Skeletal muscle tissue (tissue), 4 donors: ENCODE data around the gene DAPK2. TPM values are rescaled to one million over a fixed set of nuclear protein-coding genes. Genes with fewer than 3 reads are reported as not detected.

Source experiments
- H3K27ac ChIP-seq: one replicate; pipeline ENCODE4 v1.7.0; 2013; ENCODE audit warnings: mild to moderate bottlenecking, low read depth, low read length, inconsistent platforms
- H3K27me3 ChIP-seq, 3 donors: one replicate each; pipeline ENCODE4 v1.7.0; 2013; ENCODE audit warnings: low read length in 3 of 3; ENCODE audit not compliant: control insufficient read depth in 3 of 3, insufficient read depth in 3 of 3
- H3K36me3 ChIP-seq, 3 donors: one replicate each; pipeline ENCODE4 v1.7.0; 2013; ENCODE audit warnings: low read length in 3 of 3; ENCODE audit not compliant: control insufficient read depth in 3 of 3, insufficient read depth in 3 of 3
- H3K4me1 ChIP-seq, 3 donors: one replicate each; pipeline ENCODE4 v1.7.0; 2013; ENCODE audit warnings: low read length in 3 of 3, mild to moderate bottlenecking in 3 of 3; ENCODE audit not compliant: control insufficient read depth in 3 of 3, insufficient read depth in 3 of 3
- H3K4me3 ChIP-seq, 3 donors: one replicate each; pipeline ENCODE4 v1.7.0; 2013; ENCODE audit warnings: low read length in 3 of 3
- H3K9ac ChIP-seq, 3 donors: one replicate each; pipeline ENCODE4 v1.7.0; 2013; ENCODE audit warnings: low read length in 3 of 3, mild to moderate bottlenecking in 3 of 3, moderate library complexity in 2 of 3, low read depth in 1 of 3
- H3K9me3 ChIP-seq, 3 donors: one replicate each; pipeline ENCODE4 v1.7.0; 2013; ENCODE audit warnings: low read length in 3 of 3; ENCODE audit not compliant: control insufficient read depth in 3 of 3
- total RNA-seq: library from RNA; depleted of rRNA; stranded (reverse); fragments of >200 nt; gene quantifications from one replicate; pipeline ENCODE4 v1.2.3, GENCODE V29; 2014
- donor health status: Osteomylitis.

Gene DAPK2
- total RNA-seq, 1 donor from 2014 or later, result 2.6 TPM

- H3K9ac ChIP-seq, result peak overlapping the region in 1 of 3 donors; percentile 8
- no peaks in the 10 kb centered on the region for H3K27me3 ChIP-seq
- no peak overlapping the region for H3K4me3 ChIP-seq
- H3K4me1 ChIP-seq, result peaks cover 35 to 48% (median 36%) of the 10 kb centered on the region in 3 donors
- H3K9me3 ChIP-seq, result no peaks in the 10 kb centered on the region
- H3K36me3 ChIP-seq, result peaks cover 30 to 44% (median 36%) of the 10 kb centered on the region in 3 donors
- H3K27ac ChIP-seq, result no peak overlapping the region
Measured at GRCh38 chr15:63923993-63924950, 122.0 kb downstream of the DAPK2 start.

- Histone ChIP-seq H3K36me3 (peaks cover 28 to 44% (median 38%) of the 10 kb centered on the region in 3 donors), H3K9me3 (no peaks in the 10 kb centered on the region), H3K27ac (no peak overlapping the region), H3K4me3 (no peak overlapping the region), H3K27me3 (no peaks in the 10 kb centered on the region), H3K4me1 (peaks cover 36 to 51% (median 38%) of the 10 kb centered on the region in 3 donors), H3K9ac (peak overlapping the region in 1 of 3 donors; percentile 40)
Measured at GRCh38 chr15:63922916-63923315, 123.4 kb downstream of the DAPK2 start.

GRCh38 chr15:63922261-63922904 lies 123.9 kb downstream of the DAPK2 start:
- Histone ChIP-seq H3K9ac (no peak overlapping the region), H3K27ac (no peak overlapping the region), H3K9me3 (no peaks in the 10 kb centered on the region), H3K27me3 (no peaks in the 10 kb centered on the region), H3K4me3 (no peak overlapping the region), H3K36me3 (peaks cover 28 to 44% (median 38%) of the 10 kb centered on the region in 3 donors), H3K4me1 (peaks cover 41 to 53% (median 42%) of the 10 kb centered on the region in 3 donors)

GRCh38 chr15:63920504-63921175 lies 125.6 kb downstream of the DAPK2 start:
- Histone ChIP-seq H3K4me3 (peak overlapping the region in 1 of 3 donors; percentile 9), H3K9ac (no peak overlapping the region), H3K9me3 (no peaks in the 10 kb centered on the region), H3K27me3 (no peaks in the 10 kb centered on the region), H3K36me3 (peaks cover 28 to 38% (median 38%) of the 10 kb centered on the region in 3 donors), H3K27ac (no peak overlapping the region), H3K4me1 (peaks cover 43 to 58% (median 44%) of the 10 kb centered on the region in 3 donors)

- Histone ChIP-seq H3K27me3 (no peaks in the 10 kb centered on the region), H3K9ac (no peak overlapping the region), H3K4me3 (no peak overlapping the region), H3K9me3 (no peaks in the 10 kb centered on the region), H3K4me1 (peaks cover 50 to 61% (median 58%) of the 10 kb centered on the region in 3 donors), H3K36me3 (peaks cover 16 to 28% (median 28%) of the 10 kb centered on the region in 3 donors), H3K27ac (no peak overlapping the region)
Measured at GRCh38 chr15:63918901-63919348, 127.4 kb downstream of the DAPK2 start.

GRCh38 chr15:63918317-63918672 lies 128.0 kb downstream of the DAPK2 start:
- H3K9me3 ChIP-seq, result no peaks in the 10 kb centered on the region
- no peak overlapping the region for H3K27ac ChIP-seq
- peak overlapping the region in 1 of 3 donors; percentile 25 for H3K9ac ChIP-seq
- H3K36me3 ChIP-seq, result peaks cover 11 to 22% (median 21%) of the 10 kb centered on the region in 3 donors
- H3K4me3 ChIP-seq, result no peak overlapping the region
- H3K4me1 ChIP-seq, result peaks cover 48 to 65% (median 63%) of the 10 kb centered on the region in 3 donors
- no peaks in the 10 kb centered on the region for H3K27me3 ChIP-seq

GRCh38 chr15:63917588-63918316 lies 128.5 kb downstream of the DAPK2 start:
- H3K4me3 ChIP-seq, result no peak overlapping the region
- no peaks in the 10 kb centered on the region for H3K27me3 ChIP-seq
- peaks cover 43 to 63% (median 60%) of the 10 kb centered on the region in 3 donors for H3K4me1 ChIP-seq
- H3K9ac ChIP-seq, result peak overlapping the region in 1 of 3 donors; percentile 25
- H3K9me3 ChIP-seq, result no peaks in the 10 kb centered on the region
- no peak overlapping the region for H3K27ac ChIP-seq
- H3K36me3 ChIP-seq, result peaks cover 5 to 18% (median 17%) of the 10 kb centered on the region in 3 donors

GRCh38 chr15:63915873-63916771 lies 130.2 kb downstream of the DAPK2 start:
- Histone ChIP-seq H3K36me3 (peaks cover 0 to 11% (median 3%) of the 10 kb centered on the region in 3 donors), H3K27ac (peak overlapping the region; percentile 86), H3K9ac (peak overlapping the region; percentile 36 to 73 (median 59)), H3K9me3 (no peaks in the 10 kb centered on the region), H3K4me1 (peaks cover 45 to 66% (median 60%) of the 10 kb centered on the region in 3 donors), H3K27me3 (no peaks in the 10 kb centered on the region), H3K4me3 (peak overlapping the region in 1 of 3 donors; percentile 13)
